Right lobe of liver (tissue), 4 donors: Measurements from ENCODE around the gene OR51E2.

Experiments used
- CTCF ChIP-seq, 4 donors: fragments of 200-600 bp in 3 of 4; fragments of 450-650 bp in 1 of 4; IDR thresholded peaks; one replicate each; pipeline versions ENCODE4 v1.5.1 to v1.8.0; 2016 to 2022; ENCODE audit warnings: antibody characterized with exemption in 4 of 4, mild to moderate bottlenecking in 2 of 4
- POLR2A ChIP-seq: fragments of 450-650 bp; IDR thresholded peaks from one replicate; pipeline ENCODE4 v1.6.1; 2017; ENCODE audit warnings: antibody characterized with exemption, mild to moderate bottlenecking
- donor health status: DM: no; HTN: no; CAD: no.
- donor health status: DM: no; HTN: no; CAD: no.
- donor health status: DM: no; HTN: yes; CAD: no.

- TF ChIP-seq CTCF (IDR thresholded peaks at IDR 0.05) (no peak), POLR2A (no peak)
Measured at GRCh38 chr11:4643682-4644081, 54.0 kb downstream of the OR51E2 start, which contains the start of gene OR51E1.
